MM.1S (cell line): ENCODE measurements around the gene CSRNP3.

Source experiments
- DNase-seq: peaks from one replicate; pipeline ENCODE4 v3.0.0-alpha.2; 2015
- H2AFZ ChIP-seq: fragments of 300-600 bp; sonication (generic); 2 replicates; pipeline ENCODE4 v1.6.0; 2016; ENCODE audit warnings: antibody characterized with exemption, low read length
- H3F3A ChIP-seq: fragments of 300-600 bp; sonication (generic); 2 replicates; pipeline ENCODE4 v1.6.1; 2016; ENCODE audit warnings: mild to moderate bottlenecking, antibody characterized with exemption, low read length, moderate library complexity, mixed read lengths; ENCODE audit not compliant: insufficient read depth
- H3K27ac ChIP-seq: fragments of 300-600 bp; sonication (generic); 2 replicates; pipeline ENCODE4 v1.5.1; 2016; ENCODE audit warnings: mild to moderate bottlenecking, low read length
- H3K27me3 ChIP-seq: fragments of 300-600 bp; sonication (generic); replicated peaks from 2 replicates; pipeline ENCODE4 v1.6.0; 2016; ENCODE audit warnings: low read length; ENCODE audit not compliant: insufficient read depth
- H3K36me3 ChIP-seq: fragments of 300-600 bp; sonication (generic); replicated peaks from 2 replicates; pipeline ENCODE4 v1.6.1; 2016; ENCODE audit warnings: mild to moderate bottlenecking, low read length, mixed read lengths; ENCODE audit not compliant: insufficient read depth
- H3K4me1 ChIP-seq: fragments of 300-600 bp; sonication (generic); 2 replicates; pipeline ENCODE4 v1.6.1; 2016; ENCODE audit warnings: low read length, mixed read lengths
- H3K4me2 ChIP-seq: fragments of 300-600 bp; sonication (generic); 2 replicates; pipeline ENCODE4 v1.6.0; 2016; ENCODE audit warnings: low read depth, low read length
- H3K4me3 ChIP-seq: fragments of 300-600 bp; sonication (generic); 2 replicates; pipeline ENCODE4 v1.5.1; 2016; ENCODE audit warnings: low read length, mixed read lengths
- H3K79me2 ChIP-seq: fragments of 300-600 bp; sonication (generic); 2 replicates; pipeline ENCODE4 v1.6.1; 2016; ENCODE audit warnings: mixed run types, low read length, mixed read lengths
- H3K9ac ChIP-seq: fragments of 300-600 bp; sonication (generic); 2 replicates; pipeline ENCODE4 v1.6.1; 2016; ENCODE audit warnings: low read length, mixed read lengths
- H3K9me2 ChIP-seq: fragments of 300-600 bp; sonication (generic); replicated peaks from 2 replicates; pipeline ENCODE4 v1.6.1; 2016; ENCODE audit warnings: mild to moderate bottlenecking, low read length, mixed read lengths; ENCODE audit not compliant: insufficient read depth
- H3K9me3 ChIP-seq: fragments of 300-600 bp; sonication (generic); replicated peaks from 2 replicates; pipeline ENCODE4 v1.6.1; 2016; ENCODE audit warnings: mild to moderate bottlenecking, low read length, mixed read lengths; ENCODE audit not compliant: insufficient read depth
- H4K20me1 ChIP-seq: fragments of 300-600 bp; sonication (generic); 2 replicates; pipeline ENCODE4 v1.6.1; 2016; ENCODE audit warnings: mild to moderate bottlenecking, low read length, moderate library complexity, mixed read lengths; ENCODE audit not compliant: insufficient read depth
- EZH2 ChIP-seq: fragments of 300-600 bp; sonication (generic); optimal IDR thresholded peaks from 2 replicates; pipeline ENCODE3; 2017; ENCODE audit warnings: low read depth, mild to moderate bottlenecking, antibody characterized with exemption, low read length, mixed read lengths
- EZH2phosphoT487 ChIP-seq: fragments of 300-600 bp; sonication (generic); IDR thresholded peaks from 2 replicates; pipeline ENCODE4 v1.6.1; 2018; ENCODE audit warnings: antibody characterized with exemption, low read length
- TF ChIP-seq, protein P1 (sequence below): fragments of 300-600 bp; sonication (generic); IDR thresholded peaks from 2 replicates; pipeline ENCODE4 v1.5.1; 2016; ENCODE audit warnings: antibody characterized with exemption, low read length, mixed read lengths

The CSRNP3 gene

DNA sequence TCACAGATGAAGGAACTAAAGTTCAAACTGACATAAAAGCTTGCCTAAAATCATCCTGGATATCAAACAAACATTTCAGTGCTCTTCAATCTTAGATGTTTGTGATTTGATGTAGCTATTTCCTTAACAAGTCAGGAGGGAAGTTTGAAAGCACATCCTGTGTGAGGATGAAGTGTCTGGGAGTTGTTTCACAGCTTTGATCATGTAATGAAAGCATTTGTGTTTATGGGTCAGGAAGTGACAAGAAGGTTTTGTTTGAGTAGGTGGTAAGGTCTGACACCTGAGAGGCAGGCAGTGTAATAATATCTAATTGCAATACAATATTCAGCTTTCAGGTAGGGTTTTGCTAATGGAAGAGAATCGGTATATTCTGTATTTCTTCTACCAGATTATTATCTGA is 26.0 kb upstream of the CSRNP3 start:
- no peaks in the 10 kb centered on the region for H3K79me2 ChIP-seq

DNA sequence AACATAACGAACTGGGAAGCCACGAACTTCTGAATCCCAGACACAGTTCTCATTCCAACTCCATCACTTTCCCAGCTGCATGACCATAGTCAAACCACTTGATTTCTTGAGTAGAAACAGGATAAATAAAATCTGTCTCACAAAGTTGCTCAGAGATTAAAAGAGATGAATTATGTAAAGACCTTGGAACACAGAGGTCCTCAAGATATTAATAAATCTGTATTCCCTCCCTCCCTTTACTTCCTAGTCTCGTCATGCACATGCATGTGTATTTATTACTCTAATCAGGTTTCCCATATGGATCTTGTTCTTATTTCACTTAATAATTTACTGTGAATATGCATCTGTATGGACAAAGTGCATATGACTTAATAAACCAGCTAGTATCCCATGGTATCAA is 21.1 kb upstream of the CSRNP3 start:
- Histone ChIP-seq H3K9ac (no peak overlapping the region), H3F3A (no peaks in the 10 kb centered on the region), H3K27me3 (no peaks in the 10 kb centered on the region), H3K4me3 (no peak overlapping the region), H3K79me2 (no peaks in the 10 kb centered on the region), H3K4me1 (no peaks in the 10 kb centered on the region), H3K36me3 (no peaks in the 10 kb centered on the region), H2AFZ (no peak overlapping the region), H4K20me1 (no peaks in the 10 kb centered on the region), H3K4me2 (no peak overlapping the region), H3K9me2 (no peaks in the 10 kb centered on the region), H3K27ac (no peak overlapping the region), H3K9me3 (no peaks in the 10 kb centered on the region)
- no peak for DNase-seq
- TF ChIP-seq EZH2phosphoT487 (no peak), EZH2 (no peak)
- TF ChIP-seq, protein P1, sequence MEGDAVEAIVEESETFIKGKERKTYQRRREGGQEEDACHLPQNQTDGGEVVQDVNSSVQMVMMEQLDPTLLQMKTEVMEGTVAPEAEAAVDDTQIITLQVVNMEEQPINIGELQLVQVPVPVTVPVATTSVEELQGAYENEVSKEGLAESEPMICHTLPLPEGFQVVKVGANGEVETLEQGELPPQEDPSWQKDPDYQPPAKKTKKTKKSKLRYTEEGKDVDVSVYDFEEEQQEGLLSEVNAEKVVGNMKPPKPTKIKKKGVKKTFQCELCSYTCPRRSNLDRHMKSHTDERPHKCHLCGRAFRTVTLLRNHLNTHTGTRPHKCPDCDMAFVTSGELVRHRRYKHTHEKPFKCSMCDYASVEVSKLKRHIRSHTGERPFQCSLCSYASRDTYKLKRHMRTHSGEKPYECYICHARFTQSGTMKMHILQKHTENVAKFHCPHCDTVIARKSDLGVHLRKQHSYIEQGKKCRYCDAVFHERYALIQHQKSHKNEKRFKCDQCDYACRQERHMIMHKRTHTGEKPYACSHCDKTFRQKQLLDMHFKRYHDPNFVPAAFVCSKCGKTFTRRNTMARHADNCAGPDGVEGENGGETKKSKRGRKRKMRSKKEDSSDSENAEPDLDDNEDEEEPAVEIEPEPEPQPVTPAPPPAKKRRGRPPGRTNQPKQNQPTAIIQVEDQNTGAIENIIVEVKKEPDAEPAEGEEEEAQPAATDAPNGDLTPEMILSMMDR = no peak

More for the DNA sequence above, 26.0 kb upstream of the CSRNP3 start:
- Histone ChIP-seq H3K27ac (no peak overlapping the region), H3K4me1 (no peaks in the 10 kb centered on the region), H3K9ac (no peak overlapping the region), H3K27me3 (no peaks in the 10 kb centered on the region), H4K20me1 (no peaks in the 10 kb centered on the region), H3K4me2 (no peak overlapping the region), H3K36me3 (no peaks in the 10 kb centered on the region), H3F3A (no peaks in the 10 kb centered on the region), H3K9me2 (no peaks in the 10 kb centered on the region), H3K9me3 (no peaks in the 10 kb centered on the region), H2AFZ (no peak overlapping the region), H3K4me3 (no peak overlapping the region)
- TF ChIP-seq, protein P1 = no peak
- no peak for TF ChIP-seq EZH2phosphoT487
- TF ChIP-seq EZH2 = no peak
- DNase-seq = peak; percentile 23

DNA sequence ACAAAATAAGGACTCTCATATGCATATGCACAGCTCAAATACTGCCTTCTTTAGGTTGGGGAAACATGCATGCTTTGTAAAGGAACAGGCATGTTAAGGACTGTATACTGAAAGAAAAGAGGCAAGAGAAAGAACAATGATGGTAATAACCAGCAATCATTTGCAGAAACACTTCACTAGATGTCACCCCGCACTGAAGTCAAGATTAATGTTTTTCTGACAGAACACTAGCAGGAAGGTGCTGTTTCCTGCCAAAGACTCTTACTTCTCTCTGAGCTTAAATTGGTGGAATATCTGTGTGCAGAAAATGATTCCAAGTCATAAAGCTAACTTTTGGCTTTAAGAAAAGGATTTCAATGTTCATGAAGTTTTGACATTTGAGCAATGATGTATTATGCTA is 19.3 kb upstream of the CSRNP3 start:
- H3K9me3 ChIP-seq = no peaks in the 10 kb centered on the region

More for the DNA sequence above, 19.3 kb upstream of the CSRNP3 start:
- H3K9me2 ChIP-seq = no peaks in the 10 kb centered on the region
- no peaks in the 10 kb centered on the region for H3F3A ChIP-seq
- H3K4me1 ChIP-seq = no peaks in the 10 kb centered on the region
- H3K4me3 ChIP-seq = no peak overlapping the region
- H3K4me2 ChIP-seq = no peak overlapping the region
- no peaks in the 10 kb centered on the region for H4K20me1 ChIP-seq
- TF ChIP-seq, protein P1 = no peak
- TF ChIP-seq EZH2phosphoT487 = no peak
- DNase-seq = no peak
- no peaks in the 10 kb centered on the region for H3K27me3 ChIP-seq
- H3K27ac ChIP-seq = no peak overlapping the region
- H2AFZ ChIP-seq = no peak overlapping the region
- H3K36me3 ChIP-seq = no peaks in the 10 kb centered on the region
- no peaks in the 10 kb centered on the region for H3K79me2 ChIP-seq
- H3K9ac ChIP-seq = no peak overlapping the region
